GM21737 (cell line): ENCODE data around the gene PCDH10.
"Not testable (repeated sequence)": the region's sequence is repeated elsewhere in the genome, so short reads cannot be mapped to it uniquely, and the experiment has no call there.

Source experiments
- ATAC-seq: cut with Tn5 transposase; IDR thresholded peaks from one replicate; pipeline ENCODE4 v1.9.1; 2021; ENCODE audit warnings: mild to moderate bottlenecking, moderate library complexity; ENCODE audit not compliant: unreplicated experiment

PCDH10 gene

DNA sequence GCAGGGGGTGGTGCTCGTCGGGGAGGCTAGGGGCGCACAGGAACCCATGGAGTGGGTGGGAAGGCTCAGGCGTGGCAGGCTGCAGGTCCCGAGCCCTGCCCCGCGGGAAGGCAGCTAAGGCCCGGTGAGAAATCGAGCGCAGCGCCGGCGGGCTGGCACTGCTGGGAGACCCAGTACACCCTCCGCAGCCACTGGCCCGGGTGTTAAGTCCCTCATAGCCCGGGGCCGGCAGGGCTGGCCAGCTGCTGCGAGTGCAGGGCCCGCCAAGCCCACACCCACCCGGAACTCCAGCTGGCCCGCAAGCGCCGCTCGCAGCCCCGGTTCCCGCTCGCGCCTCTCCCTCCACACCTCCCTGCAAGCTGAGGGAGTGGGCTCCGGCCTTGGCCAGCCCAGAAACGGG, 91.4 kb downstream of the PCDH10 start:
- not testable (repeated sequence) for ATAC-seq
